Ecto neural progenitor cell (in vitro differentiated cells): ENCODE measurements around the gene USF2.

Source experiments
- DNase-seq: peaks from one replicate; pipeline ENCODE4 v3.0.0-alpha.2; 2018; ENCODE audit warnings: low spot score

The USF2 gene

DNA sequence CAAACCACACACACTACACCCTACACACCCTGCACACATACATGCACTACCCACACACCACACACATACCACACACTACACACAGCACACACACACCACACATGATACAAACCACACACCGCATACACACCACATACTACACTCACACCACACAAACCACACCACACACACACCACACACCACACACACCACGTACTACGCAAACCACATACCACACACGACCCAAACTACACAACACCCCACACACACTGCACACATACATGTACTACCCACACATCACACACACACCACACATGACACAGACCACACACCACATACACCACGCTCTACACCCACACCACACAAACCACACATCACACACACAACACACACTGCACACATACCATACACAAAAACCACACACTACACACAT is 29.8 kb downstream of the USF2 start:
- no peak for DNase-seq

DNA sequence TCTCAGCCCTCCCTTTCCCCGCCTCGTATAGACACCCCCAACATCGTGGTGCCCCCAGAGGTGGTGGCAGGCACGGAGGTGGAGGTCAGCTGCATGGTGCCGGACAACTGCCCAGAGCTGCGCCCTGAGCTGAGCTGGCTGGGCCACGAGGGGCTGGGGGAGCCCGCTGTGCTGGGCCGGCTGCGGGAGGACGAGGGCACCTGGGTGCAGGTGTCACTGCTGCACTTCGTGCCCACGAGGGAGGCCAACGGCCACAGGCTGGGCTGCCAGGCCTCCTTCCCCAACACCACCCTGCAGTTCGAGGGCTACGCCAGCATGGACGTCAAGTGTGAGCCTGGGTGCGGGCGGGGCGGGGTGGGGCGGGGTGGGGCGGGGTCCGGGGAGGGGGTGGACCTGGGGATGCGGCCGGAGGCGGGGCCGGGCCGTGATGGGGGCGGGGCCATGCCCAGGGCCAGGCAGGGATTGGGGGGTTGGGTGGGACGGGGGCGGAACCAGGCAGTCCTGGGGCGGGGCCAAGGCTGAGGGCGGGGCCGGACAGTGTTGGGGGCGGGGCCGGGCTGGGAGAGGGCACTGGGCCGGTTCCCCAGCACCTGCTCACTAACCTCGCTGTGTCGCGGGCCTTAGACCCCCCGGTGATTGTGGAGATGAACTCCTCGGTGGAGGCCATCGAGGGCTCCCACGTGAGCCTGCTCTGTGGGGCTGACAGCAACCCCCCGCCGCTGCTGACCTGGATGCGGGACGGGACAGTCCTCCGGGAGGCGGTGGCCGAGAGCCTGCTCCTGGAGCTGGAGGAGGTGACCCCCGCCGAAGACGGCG is 31.0 kb downstream of the USF2 start:
- no peak for DNase-seq

DNA sequence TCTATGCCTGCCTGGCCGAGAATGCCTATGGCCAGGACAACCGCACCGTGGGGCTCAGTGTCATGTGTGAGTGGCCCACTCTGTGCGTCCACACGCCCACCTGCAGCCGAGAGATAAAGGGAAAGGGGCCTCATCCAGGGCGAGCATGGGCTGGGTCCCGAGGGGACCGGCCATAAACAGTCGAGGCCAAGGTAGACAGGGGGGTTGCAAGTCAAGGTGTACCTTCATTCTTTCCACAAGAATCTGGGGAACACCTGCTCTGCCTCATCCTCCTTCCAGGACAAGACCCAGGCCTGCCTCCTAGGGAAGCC is 31.5 kb downstream of the USF2 start:
- no peak for DNase-seq

DNA sequence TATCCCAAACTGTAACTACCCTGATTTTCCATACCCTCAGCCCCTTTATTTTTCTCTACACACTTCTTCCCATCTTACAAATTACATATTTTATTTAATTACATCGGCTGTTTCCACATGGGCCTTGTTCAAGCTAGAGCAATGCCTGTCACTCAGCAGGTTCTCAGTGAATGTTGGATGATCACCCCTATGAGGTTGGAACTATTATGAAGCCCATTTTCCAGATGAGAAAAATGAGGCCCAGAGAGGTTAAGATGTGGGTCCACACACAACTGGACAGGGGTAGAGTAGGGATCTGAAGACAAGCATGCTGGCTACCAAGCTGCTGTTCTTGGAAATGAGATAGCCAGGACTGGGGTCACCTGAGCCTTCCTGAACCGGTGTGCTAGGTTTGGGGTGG is 33.2 kb downstream of the USF2 start:
- DNase-seq, result no peak

DNA sequence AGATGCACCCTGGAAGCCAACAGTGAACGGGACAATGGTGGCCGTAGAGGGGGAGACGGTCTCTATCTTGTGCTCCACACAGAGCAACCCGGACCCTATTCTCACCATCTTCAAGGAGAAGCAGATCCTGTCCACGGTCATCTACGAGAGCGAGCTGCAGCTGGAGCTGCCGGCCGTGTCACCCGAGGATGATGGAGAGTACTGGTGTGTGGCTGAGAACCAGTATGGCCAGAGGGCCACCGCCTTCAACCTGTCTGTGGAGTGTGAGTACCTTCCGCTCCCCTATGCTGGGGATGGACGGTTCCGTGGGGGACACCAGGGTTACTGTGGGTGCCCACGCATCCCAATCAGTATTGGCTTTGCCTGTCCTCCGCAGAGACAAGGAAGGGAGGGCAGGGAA is 33.7 kb downstream of the USF2 start:
- no peak for DNase-seq

DNA sequence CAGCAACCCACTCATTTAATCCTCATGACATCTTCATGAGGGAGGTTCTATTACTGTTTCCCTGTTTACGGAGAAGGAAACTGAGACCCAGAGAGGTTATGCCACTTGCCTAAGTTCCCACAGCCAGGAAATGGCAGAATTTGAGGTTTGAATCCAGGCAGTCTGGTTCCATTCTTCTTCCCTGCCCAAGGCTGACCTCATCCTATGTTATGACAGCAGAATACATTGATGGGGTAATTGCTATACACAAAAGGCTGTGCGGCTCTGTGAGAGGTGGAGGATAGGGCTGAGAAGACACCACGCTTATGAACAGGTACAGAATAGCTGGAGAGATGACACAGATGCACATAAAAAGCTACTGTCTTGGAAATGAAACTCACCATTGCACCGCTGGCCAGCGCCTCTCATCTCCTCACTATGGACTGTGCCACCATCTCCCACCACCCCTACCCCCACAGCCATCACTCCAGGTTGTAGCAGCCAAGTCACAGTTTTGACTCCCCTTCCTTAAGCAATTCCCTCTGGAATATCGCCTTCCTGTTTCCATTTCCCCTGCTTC is 34.7 kb downstream of the USF2 start:
- DNase-seq, result no peak

DNA sequence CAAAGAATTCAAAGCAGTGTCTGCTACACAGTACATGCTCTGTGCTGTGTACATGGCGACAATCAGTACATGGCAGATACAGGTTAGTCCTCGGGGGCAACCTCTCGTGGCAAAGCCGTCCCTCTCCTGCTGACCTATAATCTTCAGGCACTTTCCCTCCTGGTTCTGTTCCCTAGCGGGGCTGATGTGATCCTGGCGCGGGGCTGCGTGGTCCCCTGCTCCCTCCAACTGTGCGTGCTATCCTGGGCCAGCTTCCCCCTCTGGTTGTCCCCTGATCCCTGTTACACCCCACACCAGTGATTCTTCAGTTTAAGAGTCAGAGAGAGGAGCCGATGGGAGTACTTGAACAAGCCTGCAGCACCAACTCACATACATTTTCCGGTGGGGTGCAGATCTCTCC is 35.3 kb downstream of the USF2 start:
- DNase-seq, result no peak

DNA sequence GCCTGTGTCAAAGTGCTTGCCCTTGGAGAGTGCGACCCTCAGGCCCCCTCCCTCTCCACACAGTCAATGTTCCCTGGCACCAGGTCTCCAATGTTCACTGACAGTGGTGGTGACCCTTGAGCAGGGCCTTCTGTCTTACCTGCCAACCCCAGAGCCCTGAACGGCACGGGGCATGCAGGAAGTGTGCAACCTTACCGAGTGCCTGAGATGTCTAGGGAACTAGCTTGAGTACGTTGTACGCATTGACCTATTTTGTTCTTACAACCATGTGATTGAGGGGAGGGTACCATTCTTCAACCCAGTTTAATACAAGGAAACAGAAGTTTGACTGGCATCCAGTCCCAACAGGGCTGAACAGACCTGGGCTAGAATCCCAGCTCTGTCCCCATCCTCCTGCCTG is 36.4 kb downstream of the USF2 start:
- DNase-seq, result no peak

DNA sequence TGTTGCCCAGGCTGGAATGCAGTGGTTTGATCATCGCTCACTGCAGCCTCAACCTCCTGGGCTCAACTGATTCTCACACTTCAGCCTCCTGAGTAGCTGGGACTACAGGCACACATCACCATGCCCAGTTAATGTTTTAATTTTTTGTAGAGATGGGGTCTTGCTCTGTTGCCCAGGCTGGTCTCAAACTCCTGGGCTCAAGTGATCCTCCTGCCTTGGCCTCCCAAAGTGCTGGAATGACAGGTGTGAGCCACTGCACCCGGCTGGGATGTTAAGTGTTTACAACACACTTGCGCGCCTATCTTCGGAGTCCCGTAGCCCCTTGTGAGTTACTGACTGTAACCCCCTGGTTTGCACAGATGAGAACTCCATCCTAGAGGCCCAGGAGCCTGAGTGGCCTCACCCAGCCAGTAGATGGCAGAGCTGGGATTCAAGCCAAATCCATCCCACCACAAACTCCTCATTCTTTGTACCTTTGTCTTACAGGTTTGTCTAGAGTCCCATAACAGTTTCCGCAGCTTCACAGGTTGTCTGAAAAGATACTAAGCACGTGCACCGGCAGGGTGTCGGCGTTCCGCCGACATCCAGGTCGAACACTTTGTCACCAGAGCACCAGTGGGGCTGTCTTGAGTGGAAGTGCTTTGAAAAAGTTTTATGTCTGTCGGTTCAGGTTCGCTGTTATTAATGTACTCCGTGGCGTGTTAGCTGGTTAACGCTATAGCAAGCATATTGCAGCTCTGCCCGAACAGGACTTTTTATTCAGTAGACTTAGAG is 37.9 kb downstream of the USF2 start:
- DNase-seq, result no peak

DNA sequence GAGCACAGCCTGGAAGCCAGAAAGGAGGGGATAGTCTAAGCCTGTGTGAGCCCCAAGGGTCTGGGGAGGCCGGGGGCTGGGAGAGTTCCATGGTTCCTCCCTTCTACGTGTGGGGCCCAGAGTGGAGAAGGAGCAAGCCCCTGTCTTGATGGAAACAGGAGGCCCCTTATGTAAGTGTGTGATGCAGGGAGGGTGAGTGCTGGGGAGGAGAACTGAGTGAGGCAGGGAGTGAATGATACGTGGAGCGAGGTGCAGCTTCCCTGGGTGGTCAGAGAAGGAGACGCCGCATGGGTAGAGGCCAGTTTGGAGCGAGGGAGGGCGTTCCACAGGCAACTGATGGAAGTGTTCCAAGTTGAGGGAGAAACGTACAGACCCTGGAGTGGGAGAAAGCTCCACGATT is 39.2 kb downstream of the USF2 start:
- no peak for DNase-seq

DNA sequence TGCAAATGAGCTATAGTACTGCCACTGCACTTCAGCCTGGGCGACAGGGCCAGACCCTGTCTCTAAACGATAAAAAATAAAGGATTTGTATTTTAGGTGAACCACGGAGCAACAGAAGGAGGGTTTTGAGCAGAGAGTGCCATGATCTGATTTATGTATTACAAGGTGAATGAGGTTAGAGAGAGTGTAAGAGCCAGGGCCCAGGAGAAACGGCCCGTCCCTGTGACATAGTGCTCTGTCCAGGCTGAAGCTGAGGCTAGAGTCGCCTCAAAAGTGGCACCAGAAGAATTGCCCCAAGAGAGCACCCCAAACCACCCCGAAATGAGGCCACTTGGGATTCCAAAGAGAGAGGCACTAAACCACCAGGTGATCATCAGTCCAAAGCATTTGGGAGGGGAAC is 40.1 kb downstream of the USF2 start:
- no peak for DNase-seq

DNA sequence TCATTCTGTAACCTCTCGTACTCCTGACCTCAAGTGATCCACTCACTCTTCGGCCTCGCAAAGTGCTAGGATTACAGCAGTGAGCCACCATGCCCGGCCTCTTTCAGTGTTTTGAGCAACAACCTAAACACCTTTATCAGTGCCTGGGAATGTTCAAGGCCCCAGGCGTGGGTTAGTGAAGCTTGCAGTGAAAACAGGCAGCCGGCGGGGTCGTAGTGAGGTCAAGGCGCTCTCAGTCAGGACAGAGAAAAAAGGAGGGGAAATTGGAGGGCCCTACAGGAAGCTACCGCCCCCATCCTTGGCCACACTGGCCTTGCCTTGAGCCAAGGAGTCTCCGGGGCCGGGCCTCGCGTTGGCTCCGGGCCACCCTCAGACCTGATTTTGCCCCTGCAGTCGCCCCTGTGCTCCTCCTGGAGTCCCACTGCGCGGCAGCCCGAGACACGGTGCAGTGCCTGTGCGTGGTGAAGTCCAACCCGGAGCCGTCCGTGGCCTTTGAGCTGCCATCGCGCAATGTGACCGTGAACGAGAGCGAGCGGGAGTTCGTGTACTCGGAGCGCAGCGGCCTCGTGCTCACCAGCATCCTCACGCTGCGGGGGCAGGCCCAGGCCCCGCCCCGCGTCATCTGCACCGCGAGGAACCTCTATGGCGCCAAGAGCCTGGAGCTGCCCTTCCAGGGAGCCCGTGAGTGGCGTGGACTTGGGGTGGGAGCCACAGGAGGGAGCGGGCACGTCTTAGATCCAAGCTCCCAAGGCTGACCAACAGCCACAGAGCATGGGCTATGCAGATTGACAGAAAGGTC is 40.9 kb downstream of the USF2 start:
- no peak for DNase-seq

DNA sequence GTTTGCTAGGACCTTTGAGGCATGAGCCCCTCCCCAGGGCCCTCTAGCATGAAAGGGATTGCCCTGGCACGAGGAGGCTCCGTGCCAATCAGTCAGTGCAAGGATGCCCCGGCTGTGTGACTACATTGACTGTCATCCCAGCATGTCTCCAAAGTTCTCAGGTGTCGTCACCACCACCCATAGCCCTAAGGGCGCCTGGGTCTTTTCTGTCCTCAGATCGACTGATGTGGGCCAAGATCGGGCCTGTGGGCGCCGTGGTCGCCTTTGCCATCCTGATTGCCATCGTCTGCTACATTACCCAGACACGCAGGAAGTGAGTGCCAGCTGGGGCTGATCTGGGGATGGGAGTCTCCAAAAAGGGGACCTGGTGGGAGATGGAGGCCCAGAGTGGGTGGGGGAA is 41.6 kb downstream of the USF2 start:
- DNase-seq, result no peak

DNA sequence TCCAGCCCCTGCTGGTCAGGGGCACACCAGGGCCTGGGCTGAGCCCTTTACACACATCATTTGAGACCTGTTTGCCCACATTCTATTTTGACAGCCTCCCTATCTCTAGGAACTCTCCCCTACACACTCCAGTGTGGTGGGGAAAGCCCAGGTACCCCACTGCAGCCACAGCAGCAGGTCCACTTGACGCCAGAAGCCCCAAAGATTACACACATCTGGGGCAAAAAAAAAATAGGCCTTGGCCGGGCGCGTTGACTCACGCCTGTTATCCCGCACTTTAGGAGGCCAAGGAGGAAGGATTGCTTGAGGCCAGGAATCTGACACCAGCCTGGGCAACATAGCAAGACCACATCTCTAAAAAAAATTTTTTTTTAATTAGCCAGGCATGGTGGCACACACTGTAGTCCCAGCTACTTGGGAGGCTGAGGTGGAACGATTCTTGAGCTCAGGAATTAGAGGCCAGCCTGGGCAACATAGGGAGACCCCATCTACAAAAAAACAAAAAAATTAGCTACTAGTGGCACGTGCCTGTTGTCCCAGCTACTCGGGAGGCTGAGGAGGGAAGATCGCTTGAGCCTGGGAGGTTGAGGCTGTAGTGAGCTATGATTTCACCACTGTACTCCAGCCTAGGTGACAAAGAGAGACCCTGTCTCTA is 42.2 kb downstream of the USF2 start:
- no peak for DNase-seq

DNA sequence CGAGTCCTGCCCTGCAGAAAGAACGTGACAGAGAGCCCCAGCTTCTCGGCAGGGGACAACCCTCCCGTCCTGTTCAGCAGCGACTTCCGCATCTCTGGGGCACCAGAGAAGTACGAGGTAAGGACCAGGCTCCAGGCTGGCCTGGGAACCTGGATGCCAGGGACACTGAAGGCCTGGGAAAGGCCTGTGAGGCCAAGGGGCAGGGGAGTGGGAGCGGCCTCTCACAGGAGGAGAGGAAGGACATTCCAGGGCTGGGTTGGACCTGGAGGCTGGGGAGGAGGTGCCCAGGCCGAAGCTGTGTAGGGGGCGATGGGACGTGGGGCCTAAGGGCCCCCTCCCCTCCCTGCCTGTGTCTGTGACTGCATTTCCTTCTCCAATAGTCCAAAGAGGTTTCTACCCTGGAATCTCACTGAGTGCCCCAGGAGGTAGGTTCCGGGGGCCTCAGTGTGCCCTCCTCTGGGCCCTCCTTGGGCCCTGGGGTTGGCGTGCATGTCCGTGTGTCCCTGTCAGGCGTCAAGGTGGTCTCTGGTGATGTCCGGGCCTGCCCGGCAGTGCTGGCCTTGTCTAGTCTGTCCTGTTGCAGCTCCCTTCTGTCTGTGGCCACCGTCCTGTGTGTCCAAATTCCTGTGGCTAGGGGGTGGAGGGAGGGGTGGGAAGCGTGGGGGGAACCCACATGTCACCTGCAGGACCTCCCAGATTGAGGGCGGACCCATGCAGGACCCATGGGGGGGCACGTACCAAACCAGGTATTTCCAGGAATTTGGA is 43.3 kb downstream of the USF2 start:
- no peak for DNase-seq

DNA sequence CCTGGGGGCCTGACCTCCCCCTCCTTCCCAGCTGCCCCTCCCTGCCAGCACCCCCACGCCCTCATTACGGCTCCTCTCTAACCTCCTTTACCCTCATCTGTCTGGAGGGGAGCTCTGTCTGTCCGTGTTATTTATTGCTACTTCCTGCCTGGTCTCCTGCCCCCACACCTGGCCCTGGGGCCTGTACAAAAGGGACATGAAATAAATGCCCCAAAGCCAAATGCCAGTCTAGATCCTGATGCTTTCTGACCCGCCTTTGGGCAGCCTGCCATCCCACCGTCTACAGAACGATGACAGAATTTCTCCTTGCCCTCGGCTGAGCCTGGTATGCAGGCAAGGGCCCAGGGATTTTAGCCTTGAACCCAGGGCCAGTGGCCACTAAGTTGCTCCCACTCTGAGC is 44.8 kb downstream of the USF2 start:
- no peak for DNase-seq

DNA sequence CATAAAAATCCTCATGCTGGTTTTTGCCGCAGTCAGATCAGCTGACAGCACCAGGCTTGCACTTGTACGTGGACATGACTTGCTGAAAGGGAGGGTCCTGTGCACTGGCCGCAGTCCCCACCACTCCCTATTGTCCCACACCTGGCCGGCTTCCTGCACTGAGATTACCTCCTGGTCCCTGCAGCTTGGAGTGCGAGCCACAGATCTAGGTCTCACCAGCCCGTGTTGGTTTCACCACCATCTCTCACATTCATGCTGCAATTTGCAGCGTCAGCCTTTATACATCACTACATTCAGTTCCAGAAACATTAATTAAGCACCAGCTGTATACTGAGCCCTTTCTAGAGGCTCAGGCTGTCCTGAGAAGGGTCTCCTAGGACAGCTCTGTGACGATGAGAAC is 45.3 kb downstream of the USF2 start:
- DNase-seq, result no peak

DNA sequence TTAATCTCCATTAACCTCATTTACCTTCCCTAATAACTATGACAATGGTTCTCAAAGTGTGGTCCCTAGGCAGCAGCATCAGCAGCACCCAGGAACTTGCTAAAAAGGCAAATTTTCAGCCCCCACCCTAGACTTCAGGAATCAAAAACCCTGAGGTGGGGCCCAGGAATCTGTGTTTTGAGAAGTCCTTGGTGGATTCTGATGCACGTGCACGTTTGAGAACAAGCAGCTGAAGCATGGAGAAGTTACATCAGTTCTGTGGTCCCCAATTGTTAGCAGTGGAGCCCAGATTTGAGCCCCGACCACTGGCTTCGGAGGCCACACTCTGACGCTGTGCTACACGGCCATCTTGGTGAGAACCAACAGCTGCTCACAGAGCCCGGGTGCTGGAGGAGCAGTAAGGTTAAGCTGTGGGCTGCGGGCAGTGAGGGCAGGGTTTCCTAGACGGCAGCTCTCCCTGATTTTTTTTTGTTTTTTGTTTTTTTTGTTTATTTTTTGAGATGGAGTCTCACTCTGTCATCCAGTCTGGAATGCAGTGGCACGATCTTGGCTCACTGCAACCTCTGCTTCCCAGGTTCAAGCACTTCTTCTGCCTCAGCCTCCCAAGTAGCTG is 46.2 kb downstream of the USF2 start:
- no peak for DNase-seq

DNA sequence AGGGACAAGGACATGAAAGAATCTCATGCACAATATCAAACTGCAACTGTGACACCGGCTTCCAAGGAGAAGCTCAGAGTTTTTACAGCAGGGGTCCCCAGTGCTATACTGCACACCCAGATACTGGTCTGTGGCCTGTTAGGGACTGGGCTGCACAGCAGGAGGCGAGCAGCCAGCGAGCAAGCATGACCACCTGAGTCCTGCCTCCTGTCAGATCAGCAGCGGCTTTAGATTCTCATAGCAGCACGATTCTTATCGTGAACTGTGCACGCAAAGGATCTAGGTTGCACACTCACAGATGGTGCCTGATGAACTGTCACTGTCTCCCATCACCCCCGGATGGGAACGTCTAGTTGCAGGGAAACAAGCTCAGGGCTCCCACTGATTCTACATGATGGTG is 47.1 kb downstream of the USF2 start:
- DNase-seq, result no peak

DNA sequence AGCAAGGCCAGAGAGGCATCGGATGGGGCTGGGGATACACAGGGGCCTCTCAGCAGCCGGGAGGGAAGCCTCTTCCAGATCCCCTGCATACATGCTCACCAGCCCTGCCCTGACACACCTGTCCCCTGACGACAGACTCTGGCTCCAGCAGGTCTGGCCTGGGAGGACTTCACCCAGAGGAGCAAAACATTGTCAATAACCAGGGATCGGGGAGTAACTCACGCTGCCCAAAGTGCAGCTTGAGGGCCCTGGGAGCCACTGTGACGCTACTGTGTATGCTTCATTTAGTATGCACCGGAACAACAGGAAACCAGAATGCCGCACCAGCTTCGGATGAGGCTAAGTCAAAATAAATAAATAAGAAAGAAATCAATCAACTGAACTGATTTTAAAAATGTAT is 47.8 kb downstream of the USF2 start:
- DNase-seq, result no peak

DNA sequence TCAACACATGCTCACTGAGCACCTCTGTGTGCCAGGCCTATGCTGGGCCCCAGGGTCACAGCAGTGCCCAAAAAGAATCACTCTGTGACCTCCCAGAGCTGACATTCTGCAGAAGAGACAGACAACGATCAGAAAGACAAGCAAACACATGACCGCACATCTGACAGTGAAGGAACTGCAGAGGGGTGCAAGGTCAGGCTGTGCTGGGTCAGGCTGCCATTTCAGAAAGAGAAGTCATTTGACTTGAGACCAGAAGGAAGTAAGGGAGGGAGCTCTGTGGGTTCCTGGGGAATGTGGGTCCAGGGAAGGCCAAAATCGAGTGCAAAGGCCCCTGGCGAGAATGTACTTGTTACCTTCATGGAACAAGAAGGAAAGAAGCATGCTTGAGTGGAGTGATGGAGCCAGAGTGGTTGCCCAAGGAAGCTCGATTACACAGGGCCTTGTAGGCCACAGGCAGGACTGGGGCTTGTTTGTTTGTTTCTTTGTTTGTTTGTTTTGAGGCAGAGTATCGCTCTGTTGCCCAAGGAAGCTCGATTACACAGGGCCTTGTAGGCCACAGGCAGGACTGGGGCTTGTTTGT is 48.8 kb downstream of the USF2 start:
- DNase-seq, result no peak
